Large intestine (tissue), 3 donors: Measurements from ENCODE around the gene PRAC2. TPM values are rescaled to one million over a fixed set of nuclear protein-coding genes. Genes with fewer than 3 reads are reported as not detected.

Experiments
- DNase-seq, 2 donors: peaks; one replicate each; pipeline versions ENCODE4 v3.0.0 to v3.0.0-alpha.2; 2013
- H3K27ac ChIP-seq: one replicate; pipeline ENCODE4 v1.5.1; 2013; ENCODE audit warnings: low read length
- H3K27me3 ChIP-seq: 2 replicates; pipeline ENCODE4 v1.6.1; 2013; ENCODE audit warnings: low read length; ENCODE audit not compliant: control insufficient read depth, insufficient read depth
- H3K36me3 ChIP-seq: 2 replicates; pipeline ENCODE4 v1.6.1; 2013; ENCODE audit warnings: low read length; ENCODE audit not compliant: control insufficient read depth, insufficient read depth
- H3K4me1 ChIP-seq: one replicate; pipeline ENCODE4 v1.6.1; 2013; ENCODE audit warnings: low read length; ENCODE audit not compliant: control insufficient read depth, insufficient read depth
- H3K4me3 ChIP-seq: one replicate; pipeline ENCODE4 v1.5.1; 2013; ENCODE audit warnings: low read length
- H3K9me3 ChIP-seq: one replicate; pipeline ENCODE4 v1.6.1; 2013; ENCODE audit warnings: mild to moderate bottlenecking, low read depth, low read length, moderate library complexity; ENCODE audit not compliant: control insufficient read depth
- WGBS: methylation state at CpG from one replicate; pipeline ENCODE4 v1.1.5; 2013; ENCODE audit warnings: low lambda C conversion rate; ENCODE audit not compliant: insufficient coverage; 5-methylcytosine and 5-hydroxymethylcytosine counted together
- polyA plus RNA-seq: library from polyadenylated mRNA; unstranded; fragments of 120-200 nt; gene quantifications from one replicate; pipeline ENCODE4 v1.2.1, GENCODE V29; 2013

The PRAC2 gene
- polyA plus RNA-seq, 1 donor = not detected

- H3K27me3 ChIP-seq = peaks cover 97% of the 10 kb centered on the region
- H3K27ac ChIP-seq = no peak overlapping the region
- WGBS = no CpG with 5 or more reads among the region's 11 CpGs
- DNase-seq = no peak
- no peaks in the 10 kb centered on the region for H3K36me3 ChIP-seq
- H3K4me1 ChIP-seq = peaks cover 16% of the 10 kb centered on the region
- H3K4me3 ChIP-seq = no peak overlapping the region
- H3K9me3 ChIP-seq = peaks cover 9% of the 10 kb centered on the region
Observed at GRCh38 chr17:48720266-48721008, 2.5 kb upstream of the PRAC2 start.

- no peak for DNase-seq
- H3K4me1 ChIP-seq = peaks cover 18% of the 10 kb centered on the region
- WGBS = no CpG with 5 or more reads among the region's 1 CpG
- no peak overlapping the region for H3K4me3 ChIP-seq
- H3K27me3 ChIP-seq = peaks cover 97% of the 10 kb centered on the region
- H3K36me3 ChIP-seq = no peaks in the 10 kb centered on the region
- peaks cover 9% of the 10 kb centered on the region for H3K9me3 ChIP-seq
- H3K27ac ChIP-seq = no peak overlapping the region
Observed at GRCh38 chr17:48721009-48721402, 2.0 kb upstream of the PRAC2 start.

- Histone ChIP-seq H3K27me3 (peaks cover 100% of the 10 kb centered on the region), H3K27ac (no peak within 1 kb of the TSS), H3K4me1 (peaks cover 18% of the 10 kb centered on the region), H3K36me3 (no peaks in the 10 kb centered on the region), H3K9me3 (peaks cover 12% of the 10 kb centered on the region), H3K4me3 (no peak within 1 kb of the TSS)
- no peak for DNase-seq
- WGBS = no CpG with 5 or more reads among the region's 21 CpGs
Observed at GRCh38 chr17:48722201-48722907, 631 bp upstream of the PRAC2 start, which contains the start of gene PRAC1. Gene PRAC1 (minus strand): TSS chr17:48722518. CDS start chr17:48722392, 126 bp downstream.

- Histone ChIP-seq H3K4me3 (no peak overlapping the region), H3K4me1 (peaks cover 23% of the 10 kb centered on the region), H3K36me3 (no peaks in the 10 kb centered on the region), H3K9me3 (peaks cover 18% of the 10 kb centered on the region), H3K27ac (no peak overlapping the region), H3K27me3 (peaks cover 100% of the 10 kb centered on the region)
- WGBS = 13% methylated on average over 1 of the region's 42 CpGs
- DNase-seq = no peak
Observed at GRCh38 chr17:48723423-48724250, 652 bp downstream of the PRAC2 start.

- no peaks in the 10 kb centered on the region for H3K36me3 ChIP-seq
- H3K4me3 ChIP-seq = no peak overlapping the region
- H3K4me1 ChIP-seq = peaks cover 25% of the 10 kb centered on the region
- 0% methylated on average over 1 of the region's 32 CpGs for WGBS
- DNase-seq = peak; percentile 62 to 68
- peaks cover 14% of the 10 kb centered on the region for H3K9me3 ChIP-seq
- H3K27ac ChIP-seq = no peak overlapping the region
- peaks cover 100% of the 10 kb centered on the region for H3K27me3 ChIP-seq
Observed at GRCh38 chr17:48724251-48725003, 1.4 kb downstream of the PRAC2 start.

- WGBS = 0% methylated on average over 1 of the region's 16 CpGs
- no peaks in the 10 kb centered on the region for H3K36me3 ChIP-seq
- H3K27me3 ChIP-seq = peaks cover 100% of the 10 kb centered on the region
- peaks cover 11% of the 10 kb centered on the region for H3K9me3 ChIP-seq
- H3K4me1 ChIP-seq = peaks cover 26% of the 10 kb centered on the region
- H3K27ac ChIP-seq = no peak overlapping the region
- no peak overlapping the region for H3K4me3 ChIP-seq
- no peak for DNase-seq
Observed at GRCh38 chr17:48725004-48725287, 2.0 kb downstream of the PRAC2 start.

GRCh38 chr17:48725288-48726064, 2.5 kb downstream of the PRAC2 start:
- Histone ChIP-seq H3K36me3 (no peaks in the 10 kb centered on the region), H3K9me3 (peaks cover 11% of the 10 kb centered on the region), H3K27ac (no peak overlapping the region), H3K4me3 (no peak overlapping the region), H3K4me1 (peaks cover 26% of the 10 kb centered on the region), H3K27me3 (peaks cover 100% of the 10 kb centered on the region)
- WGBS = no CpG with 5 or more reads among the region's 38 CpGs
- no peak for DNase-seq

- Histone ChIP-seq H3K27ac (no peak overlapping the region), H3K4me3 (no peak overlapping the region), H3K4me1 (peaks cover 26% of the 10 kb centered on the region), H3K27me3 (peaks cover 100% of the 10 kb centered on the region), H3K9me3 (peaks cover 11% of the 10 kb centered on the region), H3K36me3 (no peaks in the 10 kb centered on the region)
- no CpG with 5 or more reads among the region's 20 CpGs for WGBS
- DNase-seq = no peak
Observed at GRCh38 chr17:48726114-48726915, 3.3 kb downstream of the PRAC2 start.

- Histone ChIP-seq H3K9me3 (peaks cover 11% of the 10 kb centered on the region), H3K36me3 (no peaks in the 10 kb centered on the region), H3K4me1 (peaks cover 26% of the 10 kb centered on the region), H3K27me3 (peaks cover 100% of the 10 kb centered on the region), H3K27ac (no peak overlapping the region), H3K4me3 (no peak overlapping the region)
- WGBS = no CpG with 5 or more reads among the region's 20 CpGs
- no peak for DNase-seq
Observed at GRCh38 chr17:48726916-48727286, 3.9 kb downstream of the PRAC2 start.
